Measurements from ENCODE around the gene CSF1R.

Gene CSF1R

GRCh38 chr5:150046031-150046430 lies 40.3 kb downstream of the CSF1R start:
- TF ChIP-seq NFIC (IDR thresholded peaks at IDR 0.05) (no peak), TEAD4 (IDR thresholded peaks at IDR 0.05) (no peak), REST (IDR thresholded peaks at IDR 0.05; ENCODE audit: low read depth) (no peak), CREB1 (IDR thresholded peaks at IDR 0.05; ENCODE audit: low read depth) (no peak), EP300 (IDR thresholded peaks at IDR 0.05; ENCODE audit: borderline replicate concordance) (no peak), USF1 (IDR thresholded peaks at IDR 0.05) (no peak), TCF12 (IDR thresholded peaks at IDR 0.05; ENCODE audit: low read depth) (no peak), FOXM1 (IDR thresholded peaks at IDR 0.05; ENCODE audit: borderline replicate concordance, low read depth) (no peak), RAD21 (IDR thresholded peaks at IDR 0.05; ENCODE audit: low read depth) (no peak), CEBPB (IDR thresholded peaks at IDR 0.05) (no peak), MAX (IDR thresholded peaks at IDR 0.05) (no peak)

- TF ChIP-seq CREB1 (IDR thresholded peaks at IDR 0.05; ENCODE audit: low read depth), result no peak
- no peak for TF ChIP-seq EP300 (IDR thresholded peaks at IDR 0.05; ENCODE audit: borderline replicate concordance)
- TF ChIP-seq TAF1 (IDR thresholded peaks at IDR 0.05; ENCODE audit: low read depth), result no peak
- TF ChIP-seq EGR1 (IDR thresholded peaks at IDR 0.05), result no peak
Observed at GRCh38 chr5:150045549-150045948, 40.8 kb downstream of the CSF1R start.

- TF ChIP-seq EGR1 (IDR thresholded peaks at IDR 0.05), result no peak
- no peak for TF ChIP-seq EP300 (IDR thresholded peaks at IDR 0.05; ENCODE audit: borderline replicate concordance)
- TF ChIP-seq ZBTB7A (IDR thresholded peaks at IDR 0.05; ENCODE audit: low read depth), result no peak
- TF ChIP-seq TAF1 (IDR thresholded peaks at IDR 0.05; ENCODE audit: low read depth), result no peak
- no peak for TF ChIP-seq TEAD4 (IDR thresholded peaks at IDR 0.05)
- TF ChIP-seq MAX (IDR thresholded peaks at IDR 0.05), result no peak
- TF ChIP-seq NFIC (IDR thresholded peaks at IDR 0.05), result no peak
- no peak for TF ChIP-seq CEBPB (IDR thresholded peaks at IDR 0.05)
- TF ChIP-seq TCF12 (IDR thresholded peaks at IDR 0.05; ENCODE audit: low read depth), result no peak
- TF ChIP-seq USF1 (IDR thresholded peaks at IDR 0.05), result no peak
- TF ChIP-seq YY1 (IDR thresholded peaks at IDR 0.05; ENCODE audit: low read depth), result no peak
- TF ChIP-seq CREB1 (IDR thresholded peaks at IDR 0.05; ENCODE audit: low read depth), result no peak
- TF ChIP-seq REST (IDR thresholded peaks at IDR 0.05; ENCODE audit: low read depth), result no peak
- no peak for TF ChIP-seq FOXM1 (IDR thresholded peaks at IDR 0.05; ENCODE audit: borderline replicate concordance, low read depth)
- TF ChIP-seq RAD21 (IDR thresholded peaks at IDR 0.05; ENCODE audit: low read depth), result no peak
Observed at GRCh38 chr5:150044712-150045111, 41.6 kb downstream of the CSF1R start.

GRCh38 chr5:150044329-150044681 lies 42.0 kb downstream of the CSF1R start:
- TF ChIP-seq CEBPB (IDR thresholded peaks at IDR 0.05), result no peak
- no peak for TF ChIP-seq USF1 (IDR thresholded peaks at IDR 0.05)
- no peak for TF ChIP-seq CREB1 (IDR thresholded peaks at IDR 0.05; ENCODE audit: low read depth)
- no peak for TF ChIP-seq FOXM1 (IDR thresholded peaks at IDR 0.05; ENCODE audit: borderline replicate concordance, low read depth)
- TF ChIP-seq TCF12 (IDR thresholded peaks at IDR 0.05; ENCODE audit: low read depth), result no peak
- no peak for TF ChIP-seq RAD21 (IDR thresholded peaks at IDR 0.05; ENCODE audit: low read depth)
- TF ChIP-seq TEAD4 (IDR thresholded peaks at IDR 0.05), result no peak
- TF ChIP-seq REST (IDR thresholded peaks at IDR 0.05; ENCODE audit: low read depth), result no peak
- TF ChIP-seq NFIC (IDR thresholded peaks at IDR 0.05), result no peak
- TF ChIP-seq ZBTB7A (IDR thresholded peaks at IDR 0.05; ENCODE audit: low read depth), result no peak
